Mesothelial cell of epicardium (in vitro differentiated cells): ENCODE measurements around the gene RABEP2. TPM values are rescaled to one million over a fixed set of nuclear protein-coding genes. Genes with fewer than 3 reads are reported as not detected.
"Not testable (repeated sequence)": the region's sequence is repeated elsewhere in the genome, so short reads cannot be mapped to it uniquely, and the experiment has no call there.

ENCODE experiments used
- DNase-seq, 2 experiments: peaks; one replicate each; pipeline ENCODE4 v3.0.0; 2021; ENCODE audit warnings: low spot score in 2 of 2; ENCODE audit not compliant: unreplicated experiment in 2 of 2
- H3K27ac Mint-ChIP-seq: 2 replicates; pipeline ENCODE4 v1.8.0; 2021; ENCODE audit warnings: mixed read lengths
- H3K27me3 Mint-ChIP-seq: 2 replicates; pipeline ENCODE4 v1.8.0; 2021; ENCODE audit warnings: low read depth, mixed read lengths
- H3K36me3 Mint-ChIP-seq: 2 replicates; pipeline ENCODE4 v1.8.0; 2021; ENCODE audit warnings: mixed read lengths
- H3K4me1 Mint-ChIP-seq: 2 replicates; pipeline ENCODE4 v1.8.0; 2021; ENCODE audit warnings: mixed read lengths
- H3K4me3 Mint-ChIP-seq: 2 replicates; pipeline ENCODE4 v1.8.0; 2021; ENCODE audit warnings: mild to moderate bottlenecking, moderate library complexity, mixed read lengths
- H3K9me3 Mint-ChIP-seq: 2 replicates; pipeline ENCODE4 v1.8.0; 2021; ENCODE audit warnings: mixed read lengths
- CTCF ChIP-seq: fragments of 200-600 bp; sonication (generic); IDR thresholded peaks from one replicate; pipeline ENCODE4 v1.5.0; 2021; ENCODE audit warnings: antibody characterized with exemption; ENCODE audit not compliant: unreplicated experiment
- total RNA-seq: library from RNA; stranded (reverse); gene quantifications from 3 replicates; pipeline ENCODE4 v1.2.1, GENCODE V29; 2021

The RABEP2 gene
- total RNA-seq, 1 donor from 2014 or later: 29.7 TPM

- H3K9me3 Mint-ChIP-seq: no peaks in the 10 kb centered on the region
- H3K4me1 Mint-ChIP-seq: peaks cover 15% of the 10 kb centered on the region
- H3K27ac Mint-ChIP-seq: no peak overlapping the region
- DNase-seq: no peak
- no peak for TF ChIP-seq CTCF
- peaks cover 4% of the 10 kb centered on the region for H3K27me3 Mint-ChIP-seq
- H3K36me3 Mint-ChIP-seq: no peaks in the 10 kb centered on the region
- no peak overlapping the region for H3K4me3 Mint-ChIP-seq
Measured at GRCh38 chr16:28946681-28947080, 21.6 kb upstream of the RABEP2 start.

- no peak overlapping the region for H3K4me3 Mint-ChIP-seq
- peaks cover 7% of the 10 kb centered on the region for H3K4me1 Mint-ChIP-seq
- no peak overlapping the region for H3K27ac Mint-ChIP-seq
- H3K9me3 Mint-ChIP-seq: no peaks in the 10 kb centered on the region
- peaks cover 5% of the 10 kb centered on the region for H3K27me3 Mint-ChIP-seq
- TF ChIP-seq CTCF: no peak
- H3K36me3 Mint-ChIP-seq: no peaks in the 10 kb centered on the region
- no peak for DNase-seq
Measured at GRCh38 chr16:28943281-28943680, 18.2 kb upstream of the RABEP2 start.

- H3K27ac Mint-ChIP-seq, H3K4me1 Mint-ChIP-seq, H3K4me3 Mint-ChIP-seq, DNase-seq, H3K36me3 Mint-ChIP-seq, H3K27me3 Mint-ChIP-seq, H3K9me3 Mint-ChIP-seq: not testable (repeated sequence)
Measured at GRCh38 chr16:28939825-28940224, 14.8 kb upstream of the RABEP2 start.

- no peaks in the 10 kb centered on the region for H3K36me3 Mint-ChIP-seq
- H3K4me3 Mint-ChIP-seq: no peak overlapping the region
- H3K9me3 Mint-ChIP-seq: no peaks in the 10 kb centered on the region
- no peak overlapping the region for H3K27ac Mint-ChIP-seq
- TF ChIP-seq CTCF: no peak
- peaks cover 2% of the 10 kb centered on the region for H3K27me3 Mint-ChIP-seq
- H3K4me1 Mint-ChIP-seq: no peaks in the 10 kb centered on the region
- DNase-seq: no peak
Measured at GRCh38 chr16:28938721-28939120, 13.7 kb upstream of the RABEP2 start.

- Mint-ChIP-seq H3K36me3 (no peaks in the 10 kb centered on the region), H3K9me3 (no peaks in the 10 kb centered on the region), H3K4me1 (no peaks in the 10 kb centered on the region), H3K27ac (no peak overlapping the region), H3K4me3 (no peak overlapping the region), H3K27me3 (peaks cover 2% of the 10 kb centered on the region)
- TF ChIP-seq CTCF: no peak
- DNase-seq: no peak
Measured at GRCh38 chr16:28937222-28937876, 12.3 kb upstream of the RABEP2 start.

- no peak for TF ChIP-seq CTCF
- Mint-ChIP-seq H3K27me3 (peaks cover 2% of the 10 kb centered on the region), H3K36me3 (no peaks in the 10 kb centered on the region), H3K9me3 (no peaks in the 10 kb centered on the region), H3K4me3 (no peak overlapping the region), H3K4me1 (no peaks in the 10 kb centered on the region), H3K27ac (no peak overlapping the region)
- DNase-seq: no peak
Measured at GRCh38 chr16:28936784-28937155, 11.7 kb upstream of the RABEP2 start.
